22Rv1 (cell line): Measurements from ENCODE around the gene ALG9.

ENCODE experiments used
- ZFX ChIP-seq: fragments of 450-650 bp; IDR thresholded peaks from 2 replicates; pipeline ENCODE4 v1.6.1; 2017; ENCODE audit warnings: antibody characterized with exemption, borderline replicate concordance
- TF ChIP-seq, protein P1 (sequence below): fragments of 450-650 bp; IDR thresholded peaks from 2 replicates; pipeline ENCODE4 v1.5.1; 2017; ENCODE audit warnings: mild to moderate bottlenecking

GRCh38 chr11:111811445-111811844, 59.9 kb downstream of the ALG9 start:
- TF ChIP-seq, protein P1, sequence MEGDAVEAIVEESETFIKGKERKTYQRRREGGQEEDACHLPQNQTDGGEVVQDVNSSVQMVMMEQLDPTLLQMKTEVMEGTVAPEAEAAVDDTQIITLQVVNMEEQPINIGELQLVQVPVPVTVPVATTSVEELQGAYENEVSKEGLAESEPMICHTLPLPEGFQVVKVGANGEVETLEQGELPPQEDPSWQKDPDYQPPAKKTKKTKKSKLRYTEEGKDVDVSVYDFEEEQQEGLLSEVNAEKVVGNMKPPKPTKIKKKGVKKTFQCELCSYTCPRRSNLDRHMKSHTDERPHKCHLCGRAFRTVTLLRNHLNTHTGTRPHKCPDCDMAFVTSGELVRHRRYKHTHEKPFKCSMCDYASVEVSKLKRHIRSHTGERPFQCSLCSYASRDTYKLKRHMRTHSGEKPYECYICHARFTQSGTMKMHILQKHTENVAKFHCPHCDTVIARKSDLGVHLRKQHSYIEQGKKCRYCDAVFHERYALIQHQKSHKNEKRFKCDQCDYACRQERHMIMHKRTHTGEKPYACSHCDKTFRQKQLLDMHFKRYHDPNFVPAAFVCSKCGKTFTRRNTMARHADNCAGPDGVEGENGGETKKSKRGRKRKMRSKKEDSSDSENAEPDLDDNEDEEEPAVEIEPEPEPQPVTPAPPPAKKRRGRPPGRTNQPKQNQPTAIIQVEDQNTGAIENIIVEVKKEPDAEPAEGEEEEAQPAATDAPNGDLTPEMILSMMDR, result no peak
- no peak for TF ChIP-seq ZFX
